Measurements from ENCODE around the gene ERBB4. TPM values are rescaled to one million over a fixed set of nuclear protein-coding genes. Genes with fewer than 3 reads are reported as not detected.

Gene ERBB4
- polyA plus RNA-seq, 1 of the 3 experiments (the other 2 are of a cell fraction): 0.05 TPM

DNA sequence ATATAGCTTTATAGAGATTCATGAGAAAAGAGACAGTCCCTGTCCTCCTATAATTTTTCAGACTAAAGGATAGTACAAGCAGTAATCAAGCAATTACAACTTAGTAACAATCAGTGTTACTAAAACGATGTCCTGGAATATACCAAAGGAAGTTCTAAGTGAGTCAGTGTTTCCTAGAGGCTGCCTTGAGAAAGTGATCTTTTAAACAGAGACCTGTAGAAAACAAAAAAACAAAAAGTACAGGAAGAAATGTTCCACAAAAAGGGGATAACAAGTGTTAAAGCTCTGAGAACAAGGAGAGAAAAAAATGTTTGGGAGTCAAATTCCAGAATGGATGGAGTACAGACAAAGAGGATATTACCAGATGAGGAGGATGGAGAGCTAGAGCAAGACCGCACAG, 556.4 kb downstream of the ERBB4 start:
- 73% methylated on average over 2 of the region's 2 CpGs for WGBS (ENCODE audit: low lambda C conversion rate)
- no peak for TF ChIP-seq NFIC (IDR thresholded peaks at IDR 0.05; ENCODE audit: borderline replicate concordance)
- Histone ChIP-seq H3K9me2 (no peaks in the 10 kb centered on the region), H3K4me2 (no peak overlapping the region), H3K27ac (ENCODE audit: low read depth in 2 of 2, low read length in 1 of 2) (no peak overlapping the region), H3K27me3 (ENCODE audit: insufficient read depth) (no peaks in the 10 kb centered on the region), H3K79me2 (ENCODE audit: insufficient read depth) (no peaks in the 10 kb centered on the region), H3K9me3 (no peaks in the 10 kb centered on the region), H3F3A (replicated peaks; ENCODE audit: insufficient read depth) (no peaks in the 10 kb centered on the region), H3K9ac (no peak overlapping the region), H3K4me3 (ENCODE audit: low read depth in 2 of 2, low read length in 1 of 2) (no peak overlapping the region), H3K36me3 (replicated peaks in 1 of 2; ENCODE audit: control insufficient read depth in 1 of 2, insufficient read depth in 2 of 2, low read length in 1 of 2) (no peaks in the 10 kb centered on the region), H4K20me1 (ENCODE audit: insufficient read depth) (no peaks in the 10 kb centered on the region), H2AFZ (ENCODE audit: low read depth) (no peak overlapping the region), H3K4me1 (ENCODE audit: control insufficient read depth in 1 of 2, insufficient read depth in 2 of 2, low read depth in 1 of 2, low read length in 1 of 2) (no peaks in the 10 kb centered on the region)
- CTCF ChIA-PET: interaction anchor here (1.3 kb wide), 1 partner anchor 237 kb away, joined by 4 read pairs; no protein-coding TSS in a partner anchor
- no peak for DNase-seq
- POLR2A ChIA-PET: no interaction called here

- TF ChIP-seq RCOR1 (IDR thresholded peaks at IDR 0.05; ENCODE audit: low read length) (no peak), TCF12 (IDR thresholded peaks at IDR 0.05) (no peak)
- Histone ChIP-seq H3F3A (replicated peaks; ENCODE audit: insufficient read depth) (no peaks in the 10 kb centered on the region), H3K9me3 (no peaks in the 10 kb centered on the region), H3K27me3 (ENCODE audit: insufficient read depth) (no peaks in the 10 kb centered on the region), H3K4me3 (ENCODE audit: low read depth in 2 of 2, low read length in 1 of 2) (no peak overlapping the region), H3K79me2 (ENCODE audit: insufficient read depth) (no peaks in the 10 kb centered on the region), H3K4me1 (ENCODE audit: control insufficient read depth in 1 of 2, insufficient read depth in 2 of 2, low read depth in 1 of 2, low read length in 1 of 2) (no peaks in the 10 kb centered on the region), H3K9ac (no peak overlapping the region), H3K4me2 (no peak overlapping the region), H4K20me1 (ENCODE audit: insufficient read depth) (no peaks in the 10 kb centered on the region), H3K9me2 (no peaks in the 10 kb centered on the region), H2AFZ (ENCODE audit: low read depth) (no peak overlapping the region), H3K36me3 (replicated peaks in 1 of 2; ENCODE audit: control insufficient read depth in 1 of 2, insufficient read depth in 2 of 2, low read length in 1 of 2) (no peaks in the 10 kb centered on the region), H3K27ac (ENCODE audit: low read depth in 2 of 2, low read length in 1 of 2) (no peak overlapping the region)
- POLR2A ChIA-PET: no interaction called here
- CTCF ChIA-PET: interaction anchor here (1.3 kb wide), 1 partner anchor 236 kb away, joined by 4 read pairs; no protein-coding TSS in a partner anchor
- DNase-seq: no peak
- 10% methylated on average over 1 of the region's 1 CpG for WGBS (ENCODE audit: low lambda C conversion rate)
These were observed 557.2 kb downstream of the ERBB4 start for GRCh38 chr2:211981451-211981850.

DNA sequence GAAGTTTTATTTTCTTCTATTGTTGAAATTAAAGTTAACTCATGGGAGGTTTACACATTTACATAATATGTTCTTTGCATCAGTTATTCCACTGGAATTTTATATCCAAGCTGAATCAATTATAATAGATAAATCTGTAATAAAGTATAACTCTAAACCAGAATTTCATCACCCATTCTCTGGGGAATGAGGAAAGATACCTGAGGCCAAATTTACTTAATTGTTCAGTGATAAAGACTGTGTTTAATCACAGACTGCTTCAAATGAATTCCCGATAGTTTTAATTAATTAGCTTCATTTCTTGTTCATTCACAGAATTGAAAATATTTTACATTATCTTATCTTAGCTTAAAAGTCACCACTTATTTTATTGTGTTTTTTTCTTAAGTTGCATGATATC, 562.5 kb downstream of the ERBB4 start:
- Histone ChIP-seq H3K9me3 (no peaks in the 10 kb centered on the region), H3K4me3 (ENCODE audit: low read depth in 2 of 2, low read length in 1 of 2) (no peak overlapping the region), H3K9me2 (no peaks in the 10 kb centered on the region), H2AFZ (ENCODE audit: low read depth) (no peak overlapping the region), H3K79me2 (ENCODE audit: insufficient read depth) (no peaks in the 10 kb centered on the region), H4K20me1 (ENCODE audit: insufficient read depth) (no peaks in the 10 kb centered on the region), H3K36me3 (replicated peaks in 1 of 2; ENCODE audit: control insufficient read depth in 1 of 2, insufficient read depth in 2 of 2, low read length in 1 of 2) (no peaks in the 10 kb centered on the region), H3K4me2 (no peak overlapping the region), H3K4me1 (ENCODE audit: control insufficient read depth in 1 of 2, insufficient read depth in 2 of 2, low read depth in 1 of 2, low read length in 1 of 2) (no peaks in the 10 kb centered on the region), H3K9ac (no peak overlapping the region), H3F3A (replicated peaks; ENCODE audit: insufficient read depth) (no peaks in the 10 kb centered on the region), H3K27ac (ENCODE audit: low read depth in 2 of 2, low read length in 1 of 2) (no peak overlapping the region), H3K27me3 (ENCODE audit: insufficient read depth) (no peaks in the 10 kb centered on the region)
- no peak for DNase-seq
- POLR2A ChIA-PET: no interaction called here
- 94% methylated on average over 1 of the region's 1 CpG for WGBS (ENCODE audit: low lambda C conversion rate)
- TF ChIP-seq MEF2A (IDR thresholded peaks at IDR 0.05; ENCODE audit: borderline replicate concordance, low read depth) (no peak), JUND (IDR thresholded peaks at IDR 0.05) (no peak)
- CTCF ChIA-PET: no interaction called here

DNA sequence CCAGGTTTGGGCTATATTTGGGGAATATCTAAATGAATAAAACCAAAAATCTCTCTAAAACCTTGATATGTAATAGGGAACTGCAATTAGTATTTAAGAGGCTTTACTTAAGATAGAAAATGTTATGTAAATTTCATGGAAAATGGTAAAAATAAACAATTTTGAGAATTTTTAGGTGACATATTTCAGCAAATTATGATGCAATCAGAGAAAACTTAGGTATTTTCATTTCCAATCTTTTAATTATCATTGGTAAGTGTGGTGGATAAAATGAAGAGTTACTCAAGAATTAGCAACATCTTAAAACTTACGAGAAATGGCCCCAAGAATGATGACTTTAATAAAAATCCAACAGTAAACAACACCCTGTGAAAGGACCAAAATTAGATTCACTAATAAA, 571.4 kb downstream of the ERBB4 start:
- Histone ChIP-seq H3K4me3 (ENCODE audit: low read depth in 2 of 2, low read length in 1 of 2) (no peak overlapping the region), H3K9me2 (no peaks in the 10 kb centered on the region), H3K4me1 (ENCODE audit: control insufficient read depth in 1 of 2, insufficient read depth in 2 of 2, low read depth in 1 of 2, low read length in 1 of 2) (no peaks in the 10 kb centered on the region; a peak in 1 of 4 replicates), H3K27ac (ENCODE audit: low read depth in 2 of 2, low read length in 1 of 2) (no peak overlapping the region), H2AFZ (ENCODE audit: low read depth) (no peak overlapping the region), H3K4me2 (no peak overlapping the region), H3K27me3 (ENCODE audit: insufficient read depth) (no peaks in the 10 kb centered on the region), H3K36me3 (replicated peaks in 1 of 2; ENCODE audit: control insufficient read depth in 1 of 2, insufficient read depth in 2 of 2, low read length in 1 of 2) (no peaks in the 10 kb centered on the region), H4K20me1 (ENCODE audit: insufficient read depth) (no peaks in the 10 kb centered on the region), H3K9me3 (no peaks in the 10 kb centered on the region), H3K9ac (no peak overlapping the region), H3K79me2 (ENCODE audit: insufficient read depth) (no peaks in the 10 kb centered on the region), H3F3A (replicated peaks; ENCODE audit: insufficient read depth) (no peaks in the 10 kb centered on the region)
- CTCF ChIA-PET: no interaction called here
- no peak for DNase-seq
- POLR2A ChIA-PET: no interaction called here
- WGBS (ENCODE audit: low lambda C conversion rate): 65% methylated on average over 1 of the region's 1 CpG
- TF ChIP-seq MXI1 (IDR thresholded peaks at IDR 0.05; ENCODE audit: low read depth, low read length) (no peak), YY1 (IDR thresholded peaks at IDR 0.05; ENCODE audit: low read depth) (no peak), TEAD4 (IDR thresholded peaks at IDR 0.05; ENCODE audit: borderline replicate concordance, insufficient read depth) (no peak), SIN3A (IDR thresholded peaks at IDR 0.05; ENCODE audit: borderline replicate concordance, low read depth, low read length) (no peak), RCOR1 (IDR thresholded peaks at IDR 0.05; ENCODE audit: low read length) (no peak), CHD2 (IDR thresholded peaks at IDR 0.05; ENCODE audit: low read length, partially characterized antibody) (no peak), EZH2phosphoT487 (IDR thresholded peaks at IDR 0.05; ENCODE audit: borderline replicate concordance, low read depth) (no peak), GATA2 (CRISPR knock-in tag; IDR thresholded peaks at IDR 0.05) (no peak), RFX5 (IDR thresholded peaks at IDR 0.05; ENCODE audit: low read length) (no peak), ELF1 (IDR thresholded peaks at IDR 0.05) (no peak)
- TF ChIP-seq, protein P1, sequence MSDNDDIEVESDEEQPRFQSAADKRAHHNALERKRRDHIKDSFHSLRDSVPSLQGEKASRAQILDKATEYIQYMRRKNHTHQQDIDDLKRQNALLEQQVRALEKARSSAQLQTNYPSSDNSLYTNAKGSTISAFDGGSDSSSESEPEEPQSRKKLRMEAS (IDR thresholded peaks at IDR 0.05; ENCODE audit: low read depth): no peak
- TF ChIP-seq, protein P2, sequence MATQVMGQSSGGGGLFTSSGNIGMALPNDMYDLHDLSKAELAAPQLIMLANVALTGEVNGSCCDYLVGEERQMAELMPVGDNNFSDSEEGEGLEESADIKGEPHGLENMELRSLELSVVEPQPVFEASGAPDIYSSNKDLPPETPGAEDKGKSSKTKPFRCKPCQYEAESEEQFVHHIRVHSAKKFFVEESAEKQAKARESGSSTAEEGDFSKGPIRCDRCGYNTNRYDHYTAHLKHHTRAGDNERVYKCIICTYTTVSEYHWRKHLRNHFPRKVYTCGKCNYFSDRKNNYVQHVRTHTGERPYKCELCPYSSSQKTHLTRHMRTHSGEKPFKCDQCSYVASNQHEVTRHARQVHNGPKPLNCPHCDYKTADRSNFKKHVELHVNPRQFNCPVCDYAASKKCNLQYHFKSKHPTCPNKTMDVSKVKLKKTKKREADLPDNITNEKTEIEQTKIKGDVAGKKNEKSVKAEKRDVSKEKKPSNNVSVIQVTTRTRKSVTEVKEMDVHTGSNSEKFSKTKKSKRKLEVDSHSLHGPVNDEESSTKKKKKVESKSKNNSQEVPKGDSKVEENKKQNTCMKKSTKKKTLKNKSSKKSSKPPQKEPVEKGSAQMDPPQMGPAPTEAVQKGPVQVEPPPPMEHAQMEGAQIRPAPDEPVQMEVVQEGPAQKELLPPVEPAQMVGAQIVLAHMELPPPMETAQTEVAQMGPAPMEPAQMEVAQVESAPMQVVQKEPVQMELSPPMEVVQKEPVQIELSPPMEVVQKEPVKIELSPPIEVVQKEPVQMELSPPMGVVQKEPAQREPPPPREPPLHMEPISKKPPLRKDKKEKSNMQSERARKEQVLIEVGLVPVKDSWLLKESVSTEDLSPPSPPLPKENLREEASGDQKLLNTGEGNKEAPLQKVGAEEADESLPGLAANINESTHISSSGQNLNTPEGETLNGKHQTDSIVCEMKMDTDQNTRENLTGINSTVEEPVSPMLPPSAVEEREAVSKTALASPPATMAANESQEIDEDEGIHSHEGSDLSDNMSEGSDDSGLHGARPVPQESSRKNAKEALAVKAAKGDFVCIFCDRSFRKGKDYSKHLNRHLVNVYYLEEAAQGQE (IDR thresholded peaks at IDR 0.05; ENCODE audit: low read depth, low read length): no peak

Measured in SK-N-SH (cell line).